CD4-positive, alpha-beta T cell treated with Interleukin-6 at 100 ng/mL for 8 hours (primary cell): ENCODE results near the gene TSPAN31.

Source experiments
- DNase-seq: peaks from one replicate; pipeline ENCODE4 v3.0.0-alpha.2; 2020; ENCODE audit warnings: mixed read lengths, low spot score

The TSPAN31 gene

GRCh38 chr12:57783466-57783801 lies 38.6 kb downstream of the TSPAN31 start:
- DNase-seq, result no peak

- DNase-seq, result no peak
Measured at GRCh38 chr12:57783861-57784260, 39.0 kb downstream of the TSPAN31 start.

GRCh38 chr12:57793920-57794319 lies 49.1 kb downstream of the TSPAN31 start:
- no peak for DNase-seq

- DNase-seq, result no peak
Measured at GRCh38 chr12:57795354-57795753, 50.5 kb downstream of the TSPAN31 start.

GRCh38 chr12:57796996-57797395 lies 52.2 kb downstream of the TSPAN31 start:
- DNase-seq, result no peak

- no peak for DNase-seq
Measured at GRCh38 chr12:57797933-57798332, 53.1 kb downstream of the TSPAN31 start.
